IMR-90 (cell line): Measurements from ENCODE around the gene LRRC14B. TPM values are rescaled to one million over a fixed set of nuclear protein-coding genes. Genes with fewer than 3 reads are reported as not detected.

Source experiments
- ATAC-seq: fragments of 200-7000 bp; cut with Tn5 transposase; 2 replicates; pipeline ENCODE4 v1.9.1; 2020; ENCODE audit warnings: low read depth, mild to moderate bottlenecking, moderate library complexity
- BruUV-seq: library from RNA; stranded (reverse); fragments of 400-500 nt; replicated peaks from 2 replicates; lab custom pipeline; 2021; lab: Mats Ljungman, UMichigan
- CTCF ChIA-PET: fragments of 300-600 bp; formaldehyde crosslinking; extraction: SDS; loops from one replicate; lab custom pipeline; 2021; ENCODE audit warnings: antibody characterized with exemption; lab: Yijun Ruan, JAX
- POLR2A ChIA-PET: fragments of 300-600 bp; sonication (Branson Sonifier 250); formaldehyde crosslinking; loops from one replicate; lab custom pipeline; 2022; ENCODE audit warnings: antibody characterized with exemption; ENCODE audit not compliant: unreplicated experiment; lab: Charles Lee
- DNase-seq: peaks from one replicate; pipeline ENCODE4 v3.0.0; 2013
- H2AFZ ChIP-seq: replicated peaks from 2 replicates; pipeline ENCODE3; 2013; ENCODE audit warnings: low read length, mild to moderate bottlenecking; ENCODE audit not compliant: poor library complexity
- H2AK5ac ChIP-seq: 2 replicates; pipeline ENCODE4 v1.6.1; 2013; ENCODE audit warnings: low read depth, low read length, inconsistent platforms
- H2AK9ac ChIP-seq: replicated peaks from 2 replicates; pipeline ENCODE3; 2013; ENCODE audit warnings: mild to moderate bottlenecking, low read depth, low read length, moderate library complexity; ENCODE audit not compliant: poor library complexity
- H2BK120ac ChIP-seq: 2 replicates; pipeline ENCODE4 v1.6.1; 2013; ENCODE audit warnings: low read depth, low read length, inconsistent platforms
- H2BK15ac ChIP-seq: 3 replicates; pipeline ENCODE4 v1.6.1; 2013; ENCODE audit warnings: low read depth, low read length, inconsistent platforms
- H2BK20ac ChIP-seq: 2 replicates; pipeline ENCODE4 v1.6.1; 2013; ENCODE audit warnings: low read depth, mild to moderate bottlenecking, inconsistent platforms, low read length, moderate library complexity
- H2BK5ac ChIP-seq: 2 replicates; pipeline ENCODE4 v1.6.1; 2013; ENCODE audit warnings: mild to moderate bottlenecking, low read depth, low read length, inconsistent platforms; ENCODE audit not compliant: poor library complexity, severe bottlenecking
- H3K14ac ChIP-seq: replicated peaks from 2 replicates; pipeline ENCODE4 v1.6.1; 2013; ENCODE audit warnings: low read depth, low read length, inconsistent platforms
- H3K18ac ChIP-seq: 2 replicates; pipeline ENCODE4 v1.6.1; 2013; ENCODE audit warnings: low read depth, low read length, control low read depth
- H3K23ac ChIP-seq: 2 replicates; pipeline ENCODE4 v1.6.1; 2013; ENCODE audit warnings: low read depth, low read length, inconsistent platforms
- H3K27ac ChIP-seq: 2 replicates; pipeline ENCODE4 v1.5.1; 2013; ENCODE audit warnings: mild to moderate bottlenecking, control low read depth, low read length; ENCODE audit not compliant: insufficient read depth
- H3K27me3 ChIP-seq: 2 replicates; pipeline ENCODE4 v1.6.1; 2013; ENCODE audit warnings: low read length; ENCODE audit not compliant: control insufficient read depth, insufficient read depth
- H3K36me3 ChIP-seq: 2 replicates; pipeline ENCODE4 v1.6.1; 2013; ENCODE audit warnings: low read length, mixed read lengths; ENCODE audit not compliant: control insufficient read depth, insufficient read depth
- H3K4ac ChIP-seq: 2 replicates; pipeline ENCODE4 v1.6.1; 2013; ENCODE audit warnings: low read depth, low read length, inconsistent platforms
- H3K4me1 ChIP-seq: 2 replicates; pipeline ENCODE4 v1.6.1; 2013; ENCODE audit warnings: low read length, mixed read lengths; ENCODE audit not compliant: control insufficient read depth, insufficient read depth
- H3K4me2 ChIP-seq: 2 replicates; pipeline ENCODE4 v1.6.1; 2013; ENCODE audit warnings: low read depth, mild to moderate bottlenecking, control low read depth, low read length, moderate library complexity
- H3K4me3 ChIP-seq: 2 replicates; pipeline ENCODE4 v1.5.1; 2013; ENCODE audit warnings: low read depth, mild to moderate bottlenecking, control low read depth, low read length, moderate library complexity; ENCODE audit not compliant: insufficient read depth
- H3K56ac ChIP-seq: 2 replicates; pipeline ENCODE4 v1.6.1; 2013; ENCODE audit warnings: low read length, inconsistent platforms; ENCODE audit not compliant: insufficient read depth; ENCODE audit errors: extremely low read depth
- H3K79me1 ChIP-seq, 2 experiments: 2 replicates each; pipeline ENCODE4 v1.6.1; 2013; ENCODE audit warnings: low read length in 2 of 2, inconsistent platforms in 1 of 2, low read depth in 1 of 2
- H3K9ac ChIP-seq: 2 replicates; pipeline ENCODE4 v1.6.1; 2013; ENCODE audit warnings: low read depth, low read length, control low read depth
- H3K9me1 ChIP-seq: 2 replicates; pipeline ENCODE4 v1.6.1; 2013; ENCODE audit warnings: low read length, inconsistent platforms; ENCODE audit not compliant: insufficient read depth
- H3K9me3 ChIP-seq: 2 replicates; pipeline ENCODE4 v1.6.1; 2013; ENCODE audit warnings: low read length; ENCODE audit not compliant: control insufficient read depth, insufficient read depth
- H4K20me1 ChIP-seq: 2 replicates; pipeline ENCODE4 v1.6.1; 2013; ENCODE audit warnings: low read length, inconsistent platforms; ENCODE audit not compliant: insufficient read depth
- H4K5ac ChIP-seq: 2 replicates; pipeline ENCODE4 v1.6.1; 2013; ENCODE audit warnings: mild to moderate bottlenecking, low read depth, low read length, control low read depth
- H4K8ac ChIP-seq, 2 experiments: 2 replicates each; pipeline ENCODE4 v1.6.1; 2013; ENCODE audit warnings: low read depth in 2 of 2, low read length in 2 of 2, control low read depth in 1 of 2, inconsistent platforms in 1 of 2
- H4K91ac ChIP-seq: 2 replicates; pipeline ENCODE4 v1.6.1; 2013; ENCODE audit warnings: low read depth, low read length, inconsistent platforms; ENCODE audit not compliant: insufficient read depth
- BHLHE40 ChIP-seq: fragments of 150-350 bp; IDR thresholded peaks from 2 replicates; pipeline ENCODE4 v1.6.1; 2016; ENCODE audit warnings: mild to moderate bottlenecking, low read depth, low read length
- CEBPB ChIP-seq: IDR thresholded peaks from 2 replicates; pipeline ENCODE4 v1.6.1; 2012; ENCODE audit warnings: low read depth, low read length, improper control_type of control experiment
- CHD1 ChIP-seq: IDR thresholded peaks from 2 replicates; pipeline ENCODE4 v1.6.1; 2012; ENCODE audit warnings: low read depth, low read length, improper control_type of control experiment
- FOS ChIP-seq: fragments of 150-350 bp; IDR thresholded peaks from 2 replicates; pipeline ENCODE4 v1.6.1; 2016; ENCODE audit warnings: low read depth, low read length
- MAFK ChIP-seq: IDR thresholded peaks from 2 replicates; pipeline ENCODE4 v1.6.1; 2012; ENCODE audit warnings: low read depth, low read length, improper control_type of control experiment
- MAZ ChIP-seq: IDR thresholded peaks from 2 replicates; pipeline ENCODE4 v1.6.1; 2012; ENCODE audit warnings: low read depth, mild to moderate bottlenecking, low read length, improper control_type of control experiment, moderate library complexity, borderline replicate concordance
- MXI1 ChIP-seq: IDR thresholded peaks from 2 replicates; pipeline ENCODE4 v1.6.1; 2012; ENCODE audit warnings: low read depth, mild to moderate bottlenecking, low read length, moderate library complexity, borderline replicate concordance
- NFE2L2 ChIP-seq: fragments of 150-350 bp; IDR thresholded peaks from 2 replicates; pipeline ENCODE4 v1.6.1; 2016; ENCODE audit warnings: low read depth, mild to moderate bottlenecking, low read length
- POLR2A ChIP-seq: IDR thresholded peaks from 2 replicates; pipeline ENCODE4 v1.6.1; 2012; ENCODE audit warnings: mild to moderate bottlenecking, low read depth, low read length
- RAD21 ChIP-seq: IDR thresholded peaks from 2 replicates; pipeline ENCODE4 v1.6.1; 2012; ENCODE audit warnings: low read length, improper control_type of control experiment
- RCOR1 ChIP-seq: IDR thresholded peaks from 2 replicates; pipeline ENCODE4 v1.6.1; 2012; ENCODE audit warnings: mild to moderate bottlenecking, low read length, improper control_type of control experiment; ENCODE audit not compliant: insufficient replicate concordance
- RFX5 ChIP-seq: IDR thresholded peaks from 2 replicates; pipeline ENCODE4 v1.8.0; 2012; ENCODE audit warnings: low read depth, mild to moderate bottlenecking, low read length, moderate library complexity
- SMC3 ChIP-seq: fragments of 150-350 bp; IDR thresholded peaks from 2 replicates; pipeline ENCODE4 v1.6.1; 2016; ENCODE audit warnings: low read depth, mild to moderate bottlenecking, antibody characterized with exemption, low read length, moderate library complexity
- USF2 ChIP-seq: fragments of 150-350 bp; IDR thresholded peaks from 2 replicates; pipeline ENCODE4 v1.6.1; 2017; ENCODE audit warnings: mild to moderate bottlenecking, antibody characterized with exemption, low read length, low read depth
- whole genome bisulfite sequencing, 2 experiments: methylation state at CpG; one replicate each; pipeline versions ENCODE4 v1.1.5 to v1.1.7; 2013; ENCODE audit warnings: missing lambda C conversion rate in 2 of 2; ENCODE audit not compliant: insufficient read length in 1 of 2; ENCODE audit errors: extremely low coverage in 2 of 2; 5-methylcytosine and 5-hydroxymethylcytosine counted together
- dilution Hi-C: fragments of 300-500 bp; cut with HindIII; formaldehyde crosslinking; loops from one replicate; pipeline ENCODE4 v1.14.3; 2018; ENCODE audit warnings: low sequenced_read_pairs; ENCODE audit not compliant: unreplicated experiment
- in situ Hi-C: fragments of 300-500 bp; cut with MboI; formaldehyde crosslinking; loops from 3 replicates; pipeline ENCODE4 v1.14.3; 2019; ENCODE audit warnings: low sequenced_read_pairs, inconsistent platforms, mixed read lengths
- intact Hi-C: fragments of 100-400 bp; cut with micrococcal nuclease; formaldehyde crosslinking; loops from 2 replicates; pipeline ENCODE4 v1.10.0; 2022
- polyA plus RNA-seq, 3 experiments: library from polyadenylated mRNA; depleted of rRNA; stranded (reverse); fragments of >200 nt; gene quantifications; 2 replicates each; pipeline ENCODE4 v1.2.3, GENCODE V29; 2012; ENCODE audit warnings: low replicate concordance in 1 of 3
- total RNA-seq: library from RNA; depleted of rRNA; stranded (reverse); fragments of >200 nt; gene quantifications from 2 replicates; pipeline ENCODE4 v1.2.3, GENCODE V29; 2012
- TF ChIP-seq, protein P1 (sequence below): conservative IDR thresholded peaks from 2 replicates; pipeline ENCODE4 v1.5.1; 2012; ENCODE audit warnings: mild to moderate bottlenecking, low read depth, low read length, improper control_type of control experiment
- TF ChIP-seq, protein P2 (sequence below): fragments of 150-350 bp; IDR thresholded peaks from 2 replicates; pipeline ENCODE4 v1.6.1; 2016; ENCODE audit warnings: low read depth, mild to moderate bottlenecking, low read length, moderate library complexity, borderline replicate concordance

The LRRC14B gene
- total and polyA plus RNA-seq, 2 of the 4 experiments (the other 2 are of a cell fraction): not detected

DNA sequence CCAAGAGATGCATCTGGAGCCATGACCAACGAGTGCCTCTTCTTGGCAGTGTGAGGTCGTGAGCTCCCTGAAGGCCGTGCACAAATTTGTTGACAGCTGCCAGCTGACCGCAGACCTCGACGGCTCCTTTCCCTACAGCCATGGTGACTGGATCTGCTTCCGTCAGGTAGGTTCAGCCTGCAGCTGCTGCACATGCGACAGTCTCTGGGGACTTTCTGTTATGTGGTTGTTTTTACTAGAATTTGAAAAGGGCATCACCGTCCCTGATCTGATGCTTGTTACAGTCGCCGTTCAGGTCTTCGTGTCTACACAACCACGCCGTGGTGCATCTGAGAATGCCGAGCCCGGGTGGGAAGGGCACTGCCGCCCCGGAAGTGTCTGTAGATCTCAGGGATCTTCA, 36.5 kb upstream of the LRRC14B start:
- H2BK20ac ChIP-seq: no peak overlapping the region
- no peak overlapping the region for H3K18ac ChIP-seq
- no peaks in the 10 kb centered on the region for H3K79me1 ChIP-seq
- ChIA-PET CTCF (no interaction called here), POLR2A (no interaction called here)
- H3K27ac ChIP-seq: no peak overlapping the region
- H4K20me1 ChIP-seq: no peaks in the 10 kb centered on the region
- peak overlapping the region; percentile 5 for H2AFZ ChIP-seq
- peaks cover 7% of the 10 kb centered on the region; the same call in 1 of the 2 replicates for H3K9me1 ChIP-seq
- no peak for ATAC-seq
- dilution Hi-C loops: no loop called here
- no TSS peak for BruUV-seq
- no peak overlapping the region for H3K56ac ChIP-seq
- in situ Hi-C loops: no loop called here
- intact Hi-C loops: no loop called here
- H3K23ac ChIP-seq: no peak overlapping the region
- H3K4me1 ChIP-seq: peaks cover 8% of the 10 kb centered on the region
- H3K9me3 ChIP-seq: no peaks in the 10 kb centered on the region
- TF ChIP-seq RCOR1 (no peak), MXI1 (no peak), BHLHE40 (no peak), POLR2A (no peak), NFE2L2 (no peak), MAFK (no peak), RFX5 (no peak), CEBPB (no peak), MAZ (no peak), FOS (no peak), USF2 (no peak), SMC3 (no peak), CHD1 (no peak), RAD21 (no peak)
- TF ChIP-seq, protein P1, sequence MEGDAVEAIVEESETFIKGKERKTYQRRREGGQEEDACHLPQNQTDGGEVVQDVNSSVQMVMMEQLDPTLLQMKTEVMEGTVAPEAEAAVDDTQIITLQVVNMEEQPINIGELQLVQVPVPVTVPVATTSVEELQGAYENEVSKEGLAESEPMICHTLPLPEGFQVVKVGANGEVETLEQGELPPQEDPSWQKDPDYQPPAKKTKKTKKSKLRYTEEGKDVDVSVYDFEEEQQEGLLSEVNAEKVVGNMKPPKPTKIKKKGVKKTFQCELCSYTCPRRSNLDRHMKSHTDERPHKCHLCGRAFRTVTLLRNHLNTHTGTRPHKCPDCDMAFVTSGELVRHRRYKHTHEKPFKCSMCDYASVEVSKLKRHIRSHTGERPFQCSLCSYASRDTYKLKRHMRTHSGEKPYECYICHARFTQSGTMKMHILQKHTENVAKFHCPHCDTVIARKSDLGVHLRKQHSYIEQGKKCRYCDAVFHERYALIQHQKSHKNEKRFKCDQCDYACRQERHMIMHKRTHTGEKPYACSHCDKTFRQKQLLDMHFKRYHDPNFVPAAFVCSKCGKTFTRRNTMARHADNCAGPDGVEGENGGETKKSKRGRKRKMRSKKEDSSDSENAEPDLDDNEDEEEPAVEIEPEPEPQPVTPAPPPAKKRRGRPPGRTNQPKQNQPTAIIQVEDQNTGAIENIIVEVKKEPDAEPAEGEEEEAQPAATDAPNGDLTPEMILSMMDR: no peak
- TF ChIP-seq, protein P2, sequence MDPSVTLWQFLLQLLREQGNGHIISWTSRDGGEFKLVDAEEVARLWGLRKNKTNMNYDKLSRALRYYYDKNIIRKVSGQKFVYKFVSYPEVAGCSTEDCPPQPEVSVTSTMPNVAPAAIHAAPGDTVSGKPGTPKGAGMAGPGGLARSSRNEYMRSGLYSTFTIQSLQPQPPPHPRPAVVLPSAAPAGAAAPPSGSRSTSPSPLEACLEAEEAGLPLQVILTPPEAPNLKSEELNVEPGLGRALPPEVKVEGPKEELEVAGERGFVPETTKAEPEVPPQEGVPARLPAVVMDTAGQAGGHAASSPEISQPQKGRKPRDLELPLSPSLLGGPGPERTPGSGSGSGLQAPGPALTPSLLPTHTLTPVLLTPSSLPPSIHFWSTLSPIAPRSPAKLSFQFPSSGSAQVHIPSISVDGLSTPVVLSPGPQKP: no peak
- H3K4me2 ChIP-seq: no peak overlapping the region
- no peaks in the 10 kb centered on the region for H3K27me3 ChIP-seq
- no peak overlapping the region for H3K4ac ChIP-seq
- H2BK120ac ChIP-seq: no peak overlapping the region
- DNase-seq: no peak
- H2BK15ac ChIP-seq: no peak overlapping the region
- no peak overlapping the region; the same call in 1 of the 2 replicates for H4K91ac ChIP-seq
- no peaks in the 10 kb centered on the region for H3K36me3 ChIP-seq
- no peak overlapping the region for H3K14ac ChIP-seq
- no peak overlapping the region for H3K4me3 ChIP-seq
- no peak overlapping the region for H4K5ac ChIP-seq
- no peak overlapping the region for H4K8ac ChIP-seq
- no peak overlapping the region for H2AK9ac ChIP-seq
- H3K9ac ChIP-seq: no peak overlapping the region
- no peak overlapping the region for H2BK5ac ChIP-seq
- no peak overlapping the region for H2AK5ac ChIP-seq
- WGBS, 2 experiments: 89% methylated on average over 9 of the region's 18 CpGs; no CpG with 5 or more reads in 1 of the 2 experiments
